Parathyroid adenoma (tissue), 2 donors: ENCODE measurements around the gene VASN.
A peak's percentile ranks its signal among the peaks of the same experiment; 100 is the strongest.

ENCODE experiments used
- H2AFZ ChIP-seq: fragments of 300-600 bp; sonication (generic); one replicate; pipeline ENCODE4 v1.7.0; 2017; ENCODE audit warnings: antibody characterized with exemption, mild to moderate bottlenecking
- H3K27ac ChIP-seq: fragments of 300-600 bp; sonication (generic); one replicate; pipeline ENCODE4 v1.7.0; 2017
- H3K27me3 ChIP-seq: fragments of 300-600 bp; sonication (generic); one replicate; pipeline ENCODE4 v1.7.0; 2017; ENCODE audit warnings: low read length; ENCODE audit not compliant: control insufficient read depth, insufficient read depth
- H3K36me3 ChIP-seq: fragments of 300-600 bp; sonication (generic); one replicate; pipeline ENCODE4 v1.7.0; 2017; ENCODE audit warnings: low read length; ENCODE audit not compliant: control insufficient read depth, insufficient read depth
- H3K4me1 ChIP-seq: fragments of 300-600 bp; sonication (generic); one replicate; pipeline ENCODE4 v1.7.0; 2017; ENCODE audit warnings: control low read depth
- H3K4me2 ChIP-seq: fragments of 300-600 bp; sonication (generic); one replicate; pipeline ENCODE4 v1.7.0; 2017; ENCODE audit warnings: low read length
- H3K4me3 ChIP-seq: fragments of 300-600 bp; sonication (generic); one replicate; pipeline ENCODE4 v1.7.0; 2017; ENCODE audit warnings: low read depth, low read length
- H3K79me2 ChIP-seq: fragments of 300-600 bp; sonication (generic); one replicate; pipeline ENCODE4 v1.7.0; 2017; ENCODE audit warnings: control low read depth
- H3K9ac ChIP-seq: fragments of 300-600 bp; sonication (generic); one replicate; pipeline ENCODE4 v1.7.0; 2017; ENCODE audit warnings: mild to moderate bottlenecking
- H3K9me3 ChIP-seq: fragments of 300-600 bp; sonication (generic); one replicate; pipeline ENCODE4 v1.7.0; 2017; ENCODE audit warnings: low read length; ENCODE audit not compliant: control insufficient read depth
- TF ChIP-seq, protein P1 (sequence below): fragments of 300-600 bp; sonication (generic); IDR thresholded peaks from one replicate; pipeline ENCODE4 v1.7.0; 2017; ENCODE audit warnings: antibody characterized with exemption, mild to moderate bottlenecking
- donor health status: primary hyperparathyroidism.

The VASN gene

GRCh38 chr16:4416200-4417032 lies 44.8 kb downstream of the VASN start, which contains the start of gene CORO7:
CORO7 (minus strand) TSS chr16:4416596; CDS start chr16:4416518, 78 bp downstream.
- peak within 1 kb of the TSS; percentile 79 for H3K4me3 ChIP-seq
- H3K79me2 ChIP-seq = no peaks in the 10 kb centered on the region
- H3K4me2 ChIP-seq = peak within 1 kb of the TSS; percentile 97
- peak within 1 kb of the TSS; percentile 87 for H2AFZ ChIP-seq
- no peaks in the 10 kb centered on the region for H3K27me3 ChIP-seq
- H3K9ac ChIP-seq = no peak within 1 kb of the TSS
- no peaks in the 10 kb centered on the region for H3K9me3 ChIP-seq
- no peaks in the 10 kb centered on the region for H3K36me3 ChIP-seq
- TF ChIP-seq, protein P1, sequence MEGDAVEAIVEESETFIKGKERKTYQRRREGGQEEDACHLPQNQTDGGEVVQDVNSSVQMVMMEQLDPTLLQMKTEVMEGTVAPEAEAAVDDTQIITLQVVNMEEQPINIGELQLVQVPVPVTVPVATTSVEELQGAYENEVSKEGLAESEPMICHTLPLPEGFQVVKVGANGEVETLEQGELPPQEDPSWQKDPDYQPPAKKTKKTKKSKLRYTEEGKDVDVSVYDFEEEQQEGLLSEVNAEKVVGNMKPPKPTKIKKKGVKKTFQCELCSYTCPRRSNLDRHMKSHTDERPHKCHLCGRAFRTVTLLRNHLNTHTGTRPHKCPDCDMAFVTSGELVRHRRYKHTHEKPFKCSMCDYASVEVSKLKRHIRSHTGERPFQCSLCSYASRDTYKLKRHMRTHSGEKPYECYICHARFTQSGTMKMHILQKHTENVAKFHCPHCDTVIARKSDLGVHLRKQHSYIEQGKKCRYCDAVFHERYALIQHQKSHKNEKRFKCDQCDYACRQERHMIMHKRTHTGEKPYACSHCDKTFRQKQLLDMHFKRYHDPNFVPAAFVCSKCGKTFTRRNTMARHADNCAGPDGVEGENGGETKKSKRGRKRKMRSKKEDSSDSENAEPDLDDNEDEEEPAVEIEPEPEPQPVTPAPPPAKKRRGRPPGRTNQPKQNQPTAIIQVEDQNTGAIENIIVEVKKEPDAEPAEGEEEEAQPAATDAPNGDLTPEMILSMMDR = no peak
- H3K27ac ChIP-seq = peak within 1 kb of the TSS; percentile 25
- H3K4me1 ChIP-seq = peaks cover 2% of the 10 kb centered on the region

- H3K4me2 ChIP-seq = no peak overlapping the region
- H2AFZ ChIP-seq = no peak overlapping the region
- H3K27ac ChIP-seq = no peak overlapping the region
- TF ChIP-seq, protein P1 = no peak
- H3K9me3 ChIP-seq = no peaks in the 10 kb centered on the region
- H3K36me3 ChIP-seq = no peaks in the 10 kb centered on the region
- no peaks in the 10 kb centered on the region for H3K79me2 ChIP-seq
- H3K27me3 ChIP-seq = no peaks in the 10 kb centered on the region
- H3K9ac ChIP-seq = no peak overlapping the region
- H3K4me3 ChIP-seq = no peak overlapping the region
- peaks cover under 1% of the 10 kb centered on the region for H3K4me1 ChIP-seq
These were observed 47.8 kb downstream of the VASN start for GRCh38 chr16:4419402-4419959.

- no peaks in the 10 kb centered on the region for H3K79me2 ChIP-seq
- no peak overlapping the region for H3K9ac ChIP-seq
- TF ChIP-seq, protein P1 = no peak
- H3K27ac ChIP-seq = no peak overlapping the region
- no peak overlapping the region for H3K4me3 ChIP-seq
- H3K4me2 ChIP-seq = no peak overlapping the region
- H3K27me3 ChIP-seq = no peaks in the 10 kb centered on the region
- no peaks in the 10 kb centered on the region for H3K9me3 ChIP-seq
- H3K36me3 ChIP-seq = no peaks in the 10 kb centered on the region
- no peak overlapping the region for H2AFZ ChIP-seq
- peaks cover 4% of the 10 kb centered on the region for H3K4me1 ChIP-seq
These were observed 49.0 kb downstream of the VASN start for GRCh38 chr16:4420505-4421105.

DNA sequence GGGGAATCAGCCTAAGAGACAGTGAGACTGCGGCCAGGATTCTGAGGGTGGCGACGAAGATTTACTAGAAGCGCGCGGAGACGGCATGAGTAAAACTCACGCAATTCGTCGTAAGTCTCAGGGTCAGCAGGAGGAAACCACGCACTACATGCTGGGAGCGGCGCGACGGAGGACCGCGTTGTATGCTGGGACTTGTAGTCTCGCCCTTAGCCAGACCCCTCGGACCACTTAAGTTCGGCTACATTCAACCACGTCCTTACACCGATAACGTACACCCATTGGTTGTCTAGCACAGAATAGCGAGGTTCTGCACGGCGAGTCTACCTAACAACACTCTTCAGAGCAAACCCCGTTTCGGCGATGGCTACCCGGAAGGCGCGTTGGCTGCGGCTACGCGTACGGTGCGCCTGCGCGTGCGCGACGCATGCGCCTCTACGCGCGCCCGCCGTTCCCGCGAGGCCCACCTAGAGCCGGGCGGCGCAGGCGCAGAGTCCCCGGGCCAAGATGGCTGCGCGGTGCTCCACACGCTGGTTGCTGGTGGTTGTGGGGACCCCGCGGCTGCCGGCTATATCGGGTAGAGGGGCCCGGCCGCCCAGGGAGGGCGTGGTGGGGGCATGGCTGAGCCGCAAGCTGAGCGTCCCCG lies 53.9 kb downstream of the VASN start, which contains the start of gene DNAJA3:
Gene DNAJA3, plus strand, starts transcription at position 491 of the 643 bp plus-strand sequence. Its CDS starts 14 bp downstream, at position 505.
- Histone ChIP-seq H3K9ac (peak within 1 kb of the TSS; percentile 63), H3K4me3 (peak within 1 kb of the TSS; percentile 89), H2AFZ (peak within 1 kb of the TSS; percentile 91), H3K4me2 (peak within 1 kb of the TSS; percentile 78), H3K27ac (peak within 1 kb of the TSS; percentile 98), H3K9me3 (no peaks in the 10 kb centered on the region), H3K79me2 (peaks cover 28% of the 10 kb centered on the region), H3K36me3 (no peaks in the 10 kb centered on the region), H3K4me1 (peaks cover 7% of the 10 kb centered on the region), H3K27me3 (no peaks in the 10 kb centered on the region)
- TF ChIP-seq, protein P1 = no peak
